ENCODE data around the gene KRT76.

The KRT76 gene

GRCh38 chr12:52782502-52782901 lies 5.4 kb upstream of the KRT76 start:
- Histone ChIP-seq H3K79me1 (ENCODE audit: low read depth, low read length) (no peaks in the 10 kb centered on the region), H3K4ac (ENCODE audit: low read length) (no peak overlapping the region), H2BK15ac (ENCODE audit: low read length) (no peak overlapping the region), H3K36me3 (replicated peaks in 1 of 2; ENCODE audit: control insufficient read depth in 2 of 2, insufficient read depth in 2 of 2, low read length in 2 of 2) (no peaks in the 10 kb centered on the region), H2BK120ac (ENCODE audit: low read depth, low read length) (no peak overlapping the region), H2AFZ (ENCODE audit: low read length) (no peak overlapping the region), H3K23ac (ENCODE audit: low read depth, low read length, poor library complexity) (no peak overlapping the region), H2BK5ac (ENCODE audit: low read length) (no peak overlapping the region), H3K27ac (replicated peaks; ENCODE audit: low read length) (no peak overlapping the region), H4K8ac (ENCODE audit: low read depth, low read length) (no peak overlapping the region), H3K9me3 (replicated peaks in 1 of 2; ENCODE audit: control insufficient read depth in 2 of 2, insufficient read depth in 1 of 2, low read depth in 1 of 2, low read length in 2 of 2) (no peaks in the 10 kb centered on the region), H3K14ac (ENCODE audit: low read length) (no peak overlapping the region), H3K4me2 (ENCODE audit: insufficient read depth, low read length, poor library complexity, severe bottlenecking) (no peak overlapping the region), H3K27me3 (ENCODE audit: control insufficient read depth in 3 of 3, insufficient read depth in 3 of 3, low read depth in 1 of 3, low read length in 3 of 3) (no peaks in the 10 kb centered on the region), H4K91ac (ENCODE audit: low read depth, low read length, poor library complexity) (no peak overlapping the region), H3K9ac (ENCODE audit: low read depth, low read length, poor library complexity) (no peak overlapping the region), H2BK12ac (ENCODE audit: low read length) (no peak overlapping the region), H3K4me3 (ENCODE audit: low read length in 2 of 2) (no peak overlapping the region), H3K4me1 (ENCODE audit: control insufficient read depth in 2 of 2, insufficient read depth in 1 of 2, low read depth in 1 of 2, low read length in 2 of 2) (no peaks in the 10 kb centered on the region), H3K18ac (ENCODE audit: low read length) (no peak overlapping the region), H2AK5ac (ENCODE audit: low read depth, low read length) (no peak overlapping the region)
- no peak for DNase-seq (ENCODE audit: low spot score)
- no CpG with 5 or more reads among the region's 4 CpGs for WGBS, 2 donors (ENCODE audit: extremely low coverage in 2 of 2, insufficient read length in 2 of 2, insufficient replicate concordance in 1 of 2)

- Histone ChIP-seq H2BK15ac (ENCODE audit: low read length) (no peak overlapping the region), H3K27me3 (ENCODE audit: control insufficient read depth in 3 of 3, insufficient read depth in 3 of 3, low read depth in 1 of 3, low read length in 3 of 3) (no peaks in the 10 kb centered on the region), H3K27ac (replicated peaks; ENCODE audit: low read length) (no peak overlapping the region), H3K4me3 (ENCODE audit: low read length in 2 of 2) (no peak overlapping the region), H3K36me3 (replicated peaks in 1 of 2; ENCODE audit: control insufficient read depth in 2 of 2, insufficient read depth in 2 of 2, low read length in 2 of 2) (no peaks in the 10 kb centered on the region), H2AFZ (ENCODE audit: low read length) (no peak overlapping the region), H2BK12ac (ENCODE audit: low read length) (no peak overlapping the region), H3K4ac (ENCODE audit: low read length) (no peak overlapping the region), H3K9ac (ENCODE audit: low read depth, low read length, poor library complexity) (no peak overlapping the region), H3K18ac (ENCODE audit: low read length) (no peak overlapping the region), H3K23ac (ENCODE audit: low read depth, low read length, poor library complexity) (no peak overlapping the region), H3K4me1 (ENCODE audit: control insufficient read depth in 2 of 2, insufficient read depth in 1 of 2, low read depth in 1 of 2, low read length in 2 of 2) (no peaks in the 10 kb centered on the region), H4K91ac (ENCODE audit: low read depth, low read length, poor library complexity) (no peak overlapping the region), H3K4me2 (ENCODE audit: insufficient read depth, low read length, poor library complexity, severe bottlenecking) (no peak overlapping the region), H3K14ac (ENCODE audit: low read length) (no peak overlapping the region), H3K79me1 (ENCODE audit: low read depth, low read length) (no peaks in the 10 kb centered on the region), H4K8ac (ENCODE audit: low read depth, low read length) (no peak overlapping the region), H3K9me3 (replicated peaks in 1 of 2; ENCODE audit: control insufficient read depth in 2 of 2, insufficient read depth in 1 of 2, low read depth in 1 of 2, low read length in 2 of 2) (no peaks in the 10 kb centered on the region), H2AK5ac (ENCODE audit: low read depth, low read length) (no peak overlapping the region), H2BK120ac (ENCODE audit: low read depth, low read length) (no peak overlapping the region), H2BK5ac (ENCODE audit: low read length) (no peak overlapping the region)
- no peak for DNase-seq (ENCODE audit: low spot score)
- no CpG with 5 or more reads among the region's 4 CpGs for WGBS, 2 donors (ENCODE audit: extremely low coverage in 2 of 2, insufficient read length in 2 of 2, insufficient replicate concordance in 1 of 2)
Observed at GRCh38 chr12:52781399-52782082, 4.4 kb upstream of the KRT76 start.

- H3K14ac ChIP-seq (ENCODE audit: low read length), result no peak overlapping the region
- no peak overlapping the region for H3K4ac ChIP-seq (ENCODE audit: low read length)
- no peak overlapping the region for H3K23ac ChIP-seq (ENCODE audit: low read depth, low read length, poor library complexity)
- no peaks in the 10 kb centered on the region for H3K36me3 ChIP-seq (replicated peaks in 1 of 2; ENCODE audit: control insufficient read depth in 2 of 2, insufficient read depth in 2 of 2, low read length in 2 of 2)
- H3K79me1 ChIP-seq (ENCODE audit: low read depth, low read length), result no peaks in the 10 kb centered on the region
- no peak overlapping the region for H2AFZ ChIP-seq (ENCODE audit: low read length)
- no peak for DNase-seq (ENCODE audit: low spot score)
- no peak overlapping the region for H3K4me2 ChIP-seq (ENCODE audit: insufficient read depth, low read length, poor library complexity, severe bottlenecking)
- no peak overlapping the region for H2BK15ac ChIP-seq (ENCODE audit: low read length)
- H2AK5ac ChIP-seq (ENCODE audit: low read depth, low read length), result no peak overlapping the region
- WGBS, 2 donors (ENCODE audit: extremely low coverage in 2 of 2, insufficient read length in 2 of 2, insufficient replicate concordance in 1 of 2), result no CpG with 5 or more reads among the region's 6 CpGs
- no peak overlapping the region for H3K27ac ChIP-seq (replicated peaks; ENCODE audit: low read length)
- H4K91ac ChIP-seq (ENCODE audit: low read depth, low read length, poor library complexity), result no peak overlapping the region
- H2BK5ac ChIP-seq (ENCODE audit: low read length), result no peak overlapping the region
- H3K9me3 ChIP-seq (replicated peaks in 1 of 2; ENCODE audit: control insufficient read depth in 2 of 2, insufficient read depth in 1 of 2, low read depth in 1 of 2, low read length in 2 of 2), result no peaks in the 10 kb centered on the region
- no peak overlapping the region for H3K4me3 ChIP-seq (ENCODE audit: low read length in 2 of 2)
- no peak overlapping the region for H4K8ac ChIP-seq (ENCODE audit: low read depth, low read length)
- H3K4me1 ChIP-seq (ENCODE audit: control insufficient read depth in 2 of 2, insufficient read depth in 1 of 2, low read depth in 1 of 2, low read length in 2 of 2), result no peaks in the 10 kb centered on the region
- H3K27me3 ChIP-seq (ENCODE audit: control insufficient read depth in 3 of 3, insufficient read depth in 3 of 3, low read depth in 1 of 3, low read length in 3 of 3), result no peaks in the 10 kb centered on the region
- H3K9ac ChIP-seq (ENCODE audit: low read depth, low read length, poor library complexity), result no peak overlapping the region
- no peak overlapping the region for H2BK12ac ChIP-seq (ENCODE audit: low read length)
- H3K18ac ChIP-seq (ENCODE audit: low read length), result no peak overlapping the region
- H2BK120ac ChIP-seq (ENCODE audit: low read depth, low read length), result no peak overlapping the region
Observed at GRCh38 chr12:52779914-52780313, 2.8 kb upstream of the KRT76 start.

- DNase-seq (ENCODE audit: low spot score), result no peak
- no CpG with 5 or more reads among the region's 2 CpGs for WGBS, 2 donors (ENCODE audit: extremely low coverage in 2 of 2, insufficient read length in 2 of 2, insufficient replicate concordance in 1 of 2)
- Histone ChIP-seq H2AK5ac (ENCODE audit: low read depth, low read length) (no peak overlapping the region), H2AFZ (ENCODE audit: low read length) (no peak overlapping the region), H3K27me3 (ENCODE audit: control insufficient read depth in 3 of 3, insufficient read depth in 3 of 3, low read depth in 1 of 3, low read length in 3 of 3) (no peaks in the 10 kb centered on the region), H4K8ac (ENCODE audit: low read depth, low read length) (no peak overlapping the region), H3K14ac (ENCODE audit: low read length) (no peak overlapping the region), H3K18ac (ENCODE audit: low read length) (no peak overlapping the region), H3K79me1 (ENCODE audit: low read depth, low read length) (no peaks in the 10 kb centered on the region), H3K4me1 (ENCODE audit: control insufficient read depth in 2 of 2, insufficient read depth in 1 of 2, low read depth in 1 of 2, low read length in 2 of 2) (no peaks in the 10 kb centered on the region), H4K91ac (ENCODE audit: low read depth, low read length, poor library complexity) (no peak overlapping the region), H3K4me3 (ENCODE audit: low read length in 2 of 2) (no peak overlapping the region), H3K9ac (ENCODE audit: low read depth, low read length, poor library complexity) (no peak overlapping the region), H2BK120ac (ENCODE audit: low read depth, low read length) (no peak overlapping the region), H3K27ac (replicated peaks; ENCODE audit: low read length) (no peak overlapping the region), H3K4ac (ENCODE audit: low read length) (no peak overlapping the region), H3K4me2 (ENCODE audit: insufficient read depth, low read length, poor library complexity, severe bottlenecking) (no peak overlapping the region), H2BK12ac (ENCODE audit: low read length) (no peak overlapping the region), H3K36me3 (replicated peaks in 1 of 2; ENCODE audit: control insufficient read depth in 2 of 2, insufficient read depth in 2 of 2, low read length in 2 of 2) (no peaks in the 10 kb centered on the region), H3K23ac (ENCODE audit: low read depth, low read length, poor library complexity) (no peak overlapping the region), H2BK5ac (ENCODE audit: low read length) (no peak overlapping the region), H2BK15ac (ENCODE audit: low read length) (no peak overlapping the region), H3K9me3 (replicated peaks in 1 of 2; ENCODE audit: control insufficient read depth in 2 of 2, insufficient read depth in 1 of 2, low read depth in 1 of 2, low read length in 2 of 2) (no peaks in the 10 kb centered on the region)
Observed at GRCh38 chr12:52778833-52779232, 1.7 kb upstream of the KRT76 start.

Data from neuronal stem cell (in vitro differentiated cells).